K562 (cell line): ENCODE measurements around the gene BHLHE40. TPM values are rescaled to one million over a fixed set of nuclear protein-coding genes. Genes with fewer than 3 reads are reported as not detected.

Experiments
- ATAC-seq: fragments of 200-7000 bp; cut with Tn5 transposase; 3 replicates; pipeline ENCODE4 v1.9.1; 2020; ENCODE audit warnings: moderate library complexity
- BruUV-seq: library from RNA; stranded (reverse); fragments of 400-500 nt; replicated peaks from 2 replicates; lab custom pipeline; 2021; lab: Mats Ljungman, UMichigan
- CTCF ChIA-PET: fragments of 300-600 bp; formaldehyde crosslinking; extraction: SDS; loops from one replicate; lab custom pipeline; 2021; ENCODE audit warnings: low intra/inter-chr PET ratio; lab: Yijun Ruan, JAX
- POLR2A ChIA-PET: fragments of 300-600, 350-650 bp; sonication (Branson Sonifier 250); formaldehyde crosslinking; extraction: SDS; loops from one replicate; lab custom pipeline; 2021; ENCODE audit warnings: antibody characterized with exemption, inconsistent platforms; lab: Yijun Ruan, JAX
- DNase-seq, 4 experiments: peaks; one replicate each; pipeline versions ENCODE4 v3.0.0 to v3.0.0-alpha.2; 2011 to 2018; ENCODE audit warnings: low spot score in 3 of 4, mixed read lengths in 3 of 4; ENCODE audit errors: extremely low read depth in 1 of 4
- FAIRE-seq: peaks from 2 replicates; lab custom pipeline; 2011; peaks lifted over from hg19 to GRCh38; lab: Jason Lieb, UNC
- H2AFZ ChIP-seq: 2 replicates; pipeline ENCODE4 v1.6.0; 2011; ENCODE audit warnings: low read depth, low read length, control low read depth, inconsistent platforms
- H3K27ac ChIP-seq: fragments of 200-600 bp; 3 replicates; pipeline ENCODE4 v1.8.0; 2011; ENCODE audit warnings: low read depth, mild to moderate bottlenecking, control low read depth, inconsistent platforms, low read length, moderate library complexity, mixed read lengths; ENCODE audit errors: extremely low read depth
- H3K27me3 ChIP-seq, 2 experiments: fragments of 300-600 bp in 1 of 2; 2 replicates in 1 of 2; 3 replicates in 1 of 2; pipeline versions ENCODE4 v1.6.0 to v1.8.0; 2011; ENCODE audit warnings: inconsistent platforms in 2 of 2, low read length in 2 of 2, mild to moderate bottlenecking in 1 of 2, mixed read lengths in 1 of 2, moderate library complexity in 1 of 2; ENCODE audit not compliant: control insufficient read depth in 2 of 2, insufficient read depth in 2 of 2
- H3K36me3 ChIP-seq: fragments of 300-600 bp; 3 replicates; pipeline ENCODE4 v1.8.0; 2011; ENCODE audit warnings: mild to moderate bottlenecking, low read length, inconsistent platforms; ENCODE audit not compliant: control insufficient read depth, insufficient read depth
- H3K4me1 ChIP-seq, 2 experiments: fragments of 200-600 bp in 1 of 2; replicated peaks in 1 of 2; 2 replicates in 1 of 2; 3 replicates in 1 of 2; pipeline versions ENCODE4 v1.5.1 to v1.8.0; 2011; ENCODE audit warnings: inconsistent platforms in 2 of 2, low read length in 2 of 2, mild to moderate bottlenecking in 1 of 2, mixed read lengths in 1 of 2, moderate library complexity in 1 of 2; ENCODE audit not compliant: control insufficient read depth in 2 of 2, insufficient read depth in 2 of 2
- H3K4me2 ChIP-seq: 2 replicates; pipeline ENCODE4 v1.6.1; 2011; ENCODE audit warnings: low read length, control low read depth, inconsistent platforms, mixed read lengths; ENCODE audit not compliant: insufficient read depth
- H3K4me3 ChIP-seq: fragments of 200-600 bp; sonication (generic), shearing (Covaris generic); 2 replicates; pipeline ENCODE4 v1.5.1; 2016; ENCODE audit warnings: control low read depth, inconsistent platforms
- H3K79me2 ChIP-seq: fragments of 200-600 bp; 3 replicates; pipeline ENCODE4 v1.8.0; 2011; ENCODE audit warnings: low read length, inconsistent platforms; ENCODE audit not compliant: control insufficient read depth, insufficient read depth
- H3K9ac ChIP-seq, 2 experiments: 2 replicates each; pipeline versions ENCODE4 v1.6.0 to v1.6.1; 2011; ENCODE audit warnings: low read depth in 2 of 2, low read length in 2 of 2, control low read depth in 1 of 2, inconsistent platforms in 1 of 2, mild to moderate bottlenecking in 1 of 2, mixed read lengths in 1 of 2; ENCODE audit not compliant: insufficient read depth in 1 of 2
- H3K9me1 ChIP-seq: one replicate; pipeline ENCODE4 v1.6.0; 2011; ENCODE audit warnings: inconsistent platforms, mild to moderate bottlenecking, low read length, moderate library complexity; ENCODE audit not compliant: control insufficient read depth, insufficient read depth
- H3K9me3 ChIP-seq: replicated peaks from 2 replicates; pipeline ENCODE4 v1.5.1; 2011; ENCODE audit warnings: low read depth, low read length, inconsistent platforms; ENCODE audit not compliant: control insufficient read depth, insufficient read depth
- H4K20me1 ChIP-seq: replicated peaks from 2 replicates; pipeline ENCODE4 v1.6.1; 2011; ENCODE audit warnings: low read length, inconsistent platforms, mixed read lengths; ENCODE audit not compliant: control insufficient read depth, insufficient read depth
- MAZ ChIP-seq, 2 experiments: fragments of 450-650 bp in 1 of 2; sonication (generic) in 1 of 2; formaldehyde crosslinking; IDR thresholded peaks in 1 of 2; conservative IDR thresholded peaks in 1 of 2; 2 replicates each; pipeline versions ENCODE4 v1.4.0 to v1.5.0; 2020; ENCODE audit warnings: mild to moderate bottlenecking in 1 of 2, missing genetic modification reagents in 1 of 2
- RBBP5 ChIP-seq: fragments of 200-600 bp; sonication (generic); IDR thresholded peaks from 2 replicates; pipeline ENCODE4 v1.6.1; 2012; ENCODE audit warnings: borderline replicate concordance, mild to moderate bottlenecking, low read length, control low read depth, inconsistent platforms; ENCODE audit not compliant: insufficient read depth, poor library complexity, severe bottlenecking
- ZNF696 ChIP-seq: fragments of 250-450 bp; sonication (Bioruptor Pico); conservative IDR thresholded peaks from 2 replicates; pipeline ENCODE4 v1.4.0; 2020; ENCODE audit warnings: mild to moderate bottlenecking, moderate library complexity
- WGBS: fragments of 100-300 bp; shearing (Covaris generic); methylation state at CpG from one replicate; pipeline ENCODE4 v1.1.6; 2016; ENCODE audit warnings: low coverage, mixed read lengths; ENCODE audit not compliant: insufficient coverage; ENCODE audit errors: missing lambda C conversion rate; 5-methylcytosine and 5-hydroxymethylcytosine counted together
- in situ Hi-C: fragments of 300-500 bp; cut with MboI; formaldehyde crosslinking; loops from 4 replicates; pipeline ENCODE4 v1.15.0; 2018; ENCODE audit warnings: inconsistent platforms, mixed read lengths
- intact Hi-C: fragments of 100-400 bp; cut with micrococcal nuclease; formaldehyde crosslinking; loops from 2 replicates; pipeline ENCODE4 v1.14.2; 2022
- polyA plus RNA-seq, 8 experiments: library from polyadenylated mRNA; depleted of rRNA in 4 of 8; stranded (reverse) in 5 of 8; unstranded in 3 of 8; fragments of >200 nt; fragmentation: Nextera tagmentation in 2 of 8; fragmentation: Illumina TruSeq in 1 of 8; extraction: Ambion mirVana in 2 of 8; extraction: Trizol in 1 of 8; gene quantifications; 2 replicates each; pipeline versions ENCODE4 v1.2.1 to v1.2.3, GENCODE V29; 2011 to 2014; ENCODE audit warnings: inconsistent platforms in 1 of 8, missing spikeins in 1 of 8
- total RNA-seq, 7 experiments: library from RNA; depleted of rRNA in 6 of 7; stranded (reverse); fragments of >200 nt in 6 of 7; fragmentation: Illumina TruSeq in 2 of 7; extraction: Trizol in 2 of 7; gene quantifications; 2 replicates each; pipeline versions ENCODE4 v1.2.1 to v1.2.3, GENCODE V29; 2011 to 2021; ENCODE audit warnings: low replicate concordance in 1 of 7
- TF ChIP-seq, protein P1 (sequence below): fragments of 250-450 bp; sonication (Bioruptor Pico); IDR thresholded peaks from 2 replicates; pipeline ENCODE4 v1.8.0; 2022; ENCODE audit warnings: moderate library complexity, mild to moderate bottlenecking, inconsistent platforms

Gene BHLHE40
- total and polyA plus RNA-seq, 9 of the 15 experiments (the other 6 are each of a cell fraction or from before 2014, with no cell fraction given): 12.0 to 83.9 (median 31.4) TPM

DNA sequence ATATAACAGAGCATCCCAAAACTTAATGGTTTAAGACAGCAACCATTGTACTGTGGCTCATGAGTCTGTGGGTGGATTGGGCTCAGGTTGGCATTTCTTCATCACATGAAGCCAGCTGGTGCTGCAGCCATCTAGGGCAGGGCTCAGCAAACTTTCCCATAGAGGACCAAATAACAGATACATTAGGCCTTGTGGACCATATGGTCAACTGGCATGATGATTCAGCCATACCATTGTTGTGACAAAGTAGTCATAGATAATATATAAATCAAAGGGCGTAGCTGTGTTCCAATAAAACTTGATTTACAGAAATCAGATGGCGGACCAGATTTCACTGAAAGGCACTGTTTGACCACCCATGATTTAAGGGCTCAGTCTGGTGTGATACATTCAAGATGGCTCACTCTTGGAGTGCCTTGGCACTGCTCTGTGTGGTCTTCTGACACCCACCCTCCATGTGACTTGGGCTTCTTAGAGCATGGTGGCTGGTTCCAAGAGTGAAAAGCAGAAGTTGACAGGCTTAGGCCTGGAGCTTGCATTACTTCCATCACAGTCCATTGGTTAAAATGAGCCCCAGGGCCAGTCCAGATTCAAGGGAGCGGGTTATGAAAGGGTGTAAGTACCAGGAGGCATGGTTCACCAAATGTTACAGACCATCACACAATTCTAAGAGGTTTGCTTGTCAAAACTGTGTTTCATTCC, 40.8 kb upstream of the BHLHE40 start:
- POLR2A ChIA-PET: interaction anchor here (0.6 to 1.1 kb wide), 4 partner anchors 9 to 195 kb away, joined by 3 to 5 read pairs (median 3); no protein-coding TSS in a partner anchor
- CTCF ChIA-PET: no interaction called here

More for the DNA sequence above, 40.8 kb upstream of the BHLHE40 start:
- Histone ChIP-seq H3K9me3 (no peaks in the 10 kb centered on the region), H3K9ac (no peak overlapping the region), H4K20me1 (no peaks in the 10 kb centered on the region), H3K4me1 (peaks cover 0 to 4% of the 10 kb centered on the region in 2 experiments; a peak in 2 of 5 replicates), H3K36me3 (no peaks in the 10 kb centered on the region), H3K9me1 (no peaks in the 10 kb centered on the region), H3K79me2 (no peaks in the 10 kb centered on the region), H3K27ac (no peak overlapping the region), H3K27me3 (no peaks in the 10 kb centered on the region), H3K4me2 (no peak overlapping the region), H2AFZ (no peak overlapping the region), H3K4me3 (no peak overlapping the region)
- DNase-seq: no peak
- no peak for FAIRE-seq
- BruUV-seq: no TSS peak
- no peak for TF ChIP-seq ZNF696 (CRISPR knock-in tag)
- TF ChIP-seq, protein P1, sequence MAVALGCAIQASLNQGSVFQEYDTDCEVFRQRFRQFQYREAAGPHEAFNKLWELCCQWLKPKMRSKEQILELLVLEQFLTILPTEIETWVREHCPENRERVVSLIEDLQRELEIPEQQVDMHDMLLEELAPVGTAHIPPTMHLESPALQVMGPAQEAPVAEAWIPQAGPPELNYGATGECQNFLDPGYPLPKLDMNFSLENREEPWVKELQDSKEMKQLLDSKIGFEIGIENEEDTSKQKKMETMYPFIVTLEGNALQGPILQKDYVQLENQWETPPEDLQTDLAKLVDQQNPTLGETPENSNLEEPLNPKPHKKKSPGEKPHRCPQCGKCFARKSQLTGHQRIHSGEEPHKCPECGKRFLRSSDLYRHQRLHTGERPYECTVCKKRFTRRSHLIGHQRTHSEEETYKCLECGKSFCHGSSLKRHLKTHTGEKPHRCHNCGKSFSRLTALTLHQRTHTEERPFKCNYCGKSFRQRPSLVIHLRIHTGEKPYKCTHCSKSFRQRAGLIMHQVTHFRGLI (CRISPR knock-in tag): no peak
- no peak for TF ChIP-seq MAZ (CRISPR knock-in tag; conservative IDR thresholded peaks at IDR 0.05 in 1 of 2, IDR thresholded peaks at IDR 0.05 in 1 of 2)
- no peak for TF ChIP-seq RBBP5
- WGBS: 63% methylated on average over 3 of the region's 3 CpGs
- ATAC-seq: no peak
- in situ Hi-C loops: no loop called here
- intact Hi-C loops: no loop called here
